ENCODE data around the gene DPP8.

GRCh38 chr15:65517866-65518207 lies 348 bp upstream of the DPP8 start:
- no peak for TF ChIP-seq CTCF (IDR thresholded peaks at IDR 0.05; ENCODE audit: extremely low read depth in 1 of 2, insufficient read depth in 1 of 2, low read depth in 1 of 2, low read length in 2 of 2)
- TF ChIP-seq MYC (IDR thresholded peaks at IDR 0.05; ENCODE audit: low read depth, low read length), result no peak
- TF ChIP-seq POLR2A (IDR thresholded peaks at IDR 0.05; ENCODE audit: low read depth, low read length), result no peak
- no peak for TF ChIP-seq POLR2AphosphoS5 (IDR thresholded peaks at IDR 0.05; ENCODE audit: insufficient read depth, low read depth, low read length)
- no peak for TF ChIP-seq FOS (IDR thresholded peaks at IDR 0.05; ENCODE audit: borderline replicate concordance, insufficient read depth, low read length)
- no peak for TF ChIP-seq EZH2 (IDR thresholded peaks at IDR 0.05; ENCODE audit: borderline replicate concordance, low read depth, low read length, severe bottlenecking)

Measured in endothelial cell of umbilical vein (primary cell).